Smooth muscle cell (in vitro differentiated cells): Measurements from ENCODE around the gene KCTD15. TPM values are rescaled to one million over a fixed set of nuclear protein-coding genes. Genes with fewer than 3 reads are reported as not detected.

Experiments
- DNase-seq: peaks from one replicate; lab custom pipeline; 2025; ENCODE audit not compliant: unreplicated experiment; lab: John Stamatoyannopoulos, UW
- H2AFZ ChIP-seq: fragments of 200-600 bp; sonication (generic); 2 replicates; pipeline ENCODE4 v1.6.0; 2016; ENCODE audit warnings: antibody characterized with exemption, low read depth, mild to moderate bottlenecking
- H3F3A ChIP-seq: fragments of 200-600 bp; sonication (generic); 2 replicates; pipeline ENCODE4 v1.6.0; 2017; ENCODE audit warnings: antibody characterized with exemption, low read depth
- H3K27ac ChIP-seq: fragments of 200-600 bp; sonication (generic); 2 replicates; pipeline ENCODE4 v1.5.1; 2016; ENCODE audit warnings: low read depth, mild to moderate bottlenecking
- H3K27me3 ChIP-seq: fragments of 200-600 bp; sonication (generic); 2 replicates; pipeline ENCODE4 v1.6.1; 2016; ENCODE audit warnings: low read depth, mild to moderate bottlenecking
- H3K36me3 ChIP-seq: fragments of 200-600 bp; sonication (generic); 2 replicates; pipeline ENCODE4 v1.5.1; 2016; ENCODE audit warnings: low read depth
- H3K4me1 ChIP-seq: fragments of 200-600 bp; sonication (generic); 2 replicates; pipeline ENCODE4 v1.5.1; 2016; ENCODE audit warnings: low read depth
- H3K4me2 ChIP-seq: fragments of 200-600 bp; sonication (generic); 2 replicates; pipeline ENCODE4 v1.6.0; 2016; ENCODE audit warnings: mild to moderate bottlenecking
- H3K4me3 ChIP-seq: fragments of 200-600 bp; sonication (generic); 2 replicates; pipeline ENCODE4 v1.5.1; 2016; ENCODE audit warnings: mild to moderate bottlenecking
- H3K79me2 ChIP-seq: fragments of 200-600 bp; sonication (generic); 2 replicates; pipeline ENCODE4 v1.6.0; 2016; ENCODE audit warnings: low read depth, mild to moderate bottlenecking
- H3K9ac ChIP-seq: fragments of 200-600 bp; sonication (generic); 2 replicates; pipeline ENCODE4 v1.6.0; 2016; ENCODE audit warnings: low read depth
- H3K9me3 ChIP-seq: fragments of 200-600 bp; sonication (generic); replicated peaks from 2 replicates; pipeline ENCODE4 v1.5.1; 2016; ENCODE audit warnings: low read depth
- H4K20me1 ChIP-seq: fragments of 200-600 bp; sonication (generic); 2 replicates; pipeline ENCODE4 v1.6.0; 2016; ENCODE audit warnings: low read depth
- WGBS: methylation state at CpG from one replicate; pipeline ENCODE4 v1.1.7; 2016; ENCODE audit warnings: low lambda C conversion rate; 5-methylcytosine and 5-hydroxymethylcytosine counted together
- polyA plus RNA-seq: library from polyadenylated mRNA; unstranded; fragments of >200 nt; fragmentation: Nextera tagmentation; extraction: Ambion mirVana; gene quantifications from 2 replicates; pipeline ENCODE4 v1.2.1, GENCODE V29; 2016
- total RNA-seq: library from RNA; depleted of rRNA; stranded (reverse); fragments of >200 nt; gene quantifications from 2 replicates; pipeline ENCODE4 v1.2.3, GENCODE V29; 2014
- TF ChIP-seq, protein P1 (sequence below): fragments of 200-600 bp; sonication (generic); IDR thresholded peaks from 2 replicates; pipeline ENCODE4 v1.5.1; 2017; ENCODE audit warnings: borderline replicate concordance, mild to moderate bottlenecking, antibody characterized with exemption; ENCODE audit not compliant: insufficient read depth, poor library complexity, severe bottlenecking

The KCTD15 gene
- total and polyA plus RNA-seq, 2 experiments from 2014 or later: 9.6 to 54.3 TPM

DNA sequence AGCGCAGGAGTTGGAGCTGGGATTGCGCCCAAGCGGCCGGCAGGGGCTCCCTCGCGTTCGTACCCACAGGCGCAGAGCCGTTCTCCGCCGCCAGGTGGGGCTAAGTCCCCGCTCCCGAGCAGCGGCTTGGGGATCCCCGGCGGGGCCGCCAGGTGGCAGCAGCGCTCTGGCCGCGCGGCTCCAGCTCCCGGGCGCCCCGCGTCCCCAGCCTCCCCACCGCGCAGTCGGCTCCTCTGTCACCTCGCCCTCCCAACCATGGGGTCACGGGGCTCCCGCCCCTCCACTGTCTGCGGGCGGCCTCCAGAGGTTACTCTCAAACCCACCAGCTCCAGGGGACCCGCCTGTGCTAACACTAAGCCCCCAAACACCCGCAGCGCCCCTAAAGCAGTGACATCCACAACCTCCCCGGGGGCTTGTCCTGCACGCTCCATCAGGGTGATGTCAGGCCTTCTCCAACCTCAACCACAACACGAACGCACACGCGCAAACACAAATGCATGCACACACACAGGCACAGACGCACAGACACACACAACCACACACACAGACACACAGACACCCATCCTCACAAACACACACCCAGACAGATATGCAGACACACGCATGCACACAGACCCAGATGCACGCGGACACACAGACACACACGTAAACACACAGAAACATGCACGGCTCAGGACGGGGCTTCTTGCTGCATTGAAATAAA is 18.4 kb upstream of the KCTD15 start:
- H2AFZ ChIP-seq: peak overlapping the region; percentile 37

DNA sequence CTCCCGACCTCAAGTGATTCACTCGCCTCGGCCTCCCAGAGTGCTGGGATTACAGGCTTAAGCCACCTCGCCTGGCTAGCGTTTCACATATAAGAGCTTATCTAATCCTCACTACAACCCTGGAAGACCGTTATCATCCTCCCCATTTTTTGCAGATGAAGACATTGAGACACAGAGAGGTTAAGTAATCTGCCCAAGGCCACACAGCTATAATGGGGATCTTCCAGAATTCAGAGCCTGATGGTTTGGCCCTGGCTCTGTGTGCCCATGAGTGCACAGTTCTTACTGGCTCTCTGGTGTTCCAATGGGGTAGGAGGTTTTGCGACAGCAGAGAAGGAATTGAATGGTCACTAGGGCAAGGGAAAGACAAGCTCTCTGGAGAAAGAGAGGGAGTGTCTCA is 16.8 kb upstream of the KCTD15 start:
- TF ChIP-seq, protein P1, sequence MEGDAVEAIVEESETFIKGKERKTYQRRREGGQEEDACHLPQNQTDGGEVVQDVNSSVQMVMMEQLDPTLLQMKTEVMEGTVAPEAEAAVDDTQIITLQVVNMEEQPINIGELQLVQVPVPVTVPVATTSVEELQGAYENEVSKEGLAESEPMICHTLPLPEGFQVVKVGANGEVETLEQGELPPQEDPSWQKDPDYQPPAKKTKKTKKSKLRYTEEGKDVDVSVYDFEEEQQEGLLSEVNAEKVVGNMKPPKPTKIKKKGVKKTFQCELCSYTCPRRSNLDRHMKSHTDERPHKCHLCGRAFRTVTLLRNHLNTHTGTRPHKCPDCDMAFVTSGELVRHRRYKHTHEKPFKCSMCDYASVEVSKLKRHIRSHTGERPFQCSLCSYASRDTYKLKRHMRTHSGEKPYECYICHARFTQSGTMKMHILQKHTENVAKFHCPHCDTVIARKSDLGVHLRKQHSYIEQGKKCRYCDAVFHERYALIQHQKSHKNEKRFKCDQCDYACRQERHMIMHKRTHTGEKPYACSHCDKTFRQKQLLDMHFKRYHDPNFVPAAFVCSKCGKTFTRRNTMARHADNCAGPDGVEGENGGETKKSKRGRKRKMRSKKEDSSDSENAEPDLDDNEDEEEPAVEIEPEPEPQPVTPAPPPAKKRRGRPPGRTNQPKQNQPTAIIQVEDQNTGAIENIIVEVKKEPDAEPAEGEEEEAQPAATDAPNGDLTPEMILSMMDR: no peak
- H3K79me2 ChIP-seq: no peaks in the 10 kb centered on the region
- no peak overlapping the region for H3K27ac ChIP-seq
- H3K4me1 ChIP-seq: no peaks in the 10 kb centered on the region
- H3K4me2 ChIP-seq: no peak overlapping the region
- no peaks in the 10 kb centered on the region for H3F3A ChIP-seq
- H3K9ac ChIP-seq: no peak overlapping the region
- no peak overlapping the region for H3K4me3 ChIP-seq
- no peaks in the 10 kb centered on the region for H3K27me3 ChIP-seq
- WGBS: 47% methylated on average over 7 of the region's 7 CpGs
- H3K9me3 ChIP-seq: no peaks in the 10 kb centered on the region
- DNase-seq: no peak
- H3K36me3 ChIP-seq: no peaks in the 10 kb centered on the region
- no peak overlapping the region for H2AFZ ChIP-seq
- H4K20me1 ChIP-seq: no peaks in the 10 kb centered on the region

More for the DNA sequence above, 18.4 kb upstream of the KCTD15 start:
- Histone ChIP-seq H3K9me3 (no peaks in the 10 kb centered on the region), H3F3A (no peaks in the 10 kb centered on the region), H3K4me1 (no peaks in the 10 kb centered on the region), H3K4me2 (peak overlapping the region; percentile 81), H3K27ac (no peak overlapping the region), H3K27me3 (no peaks in the 10 kb centered on the region), H4K20me1 (no peaks in the 10 kb centered on the region), H3K9ac (no peak overlapping the region), H3K36me3 (no peaks in the 10 kb centered on the region), H3K4me3 (no peak overlapping the region), H3K79me2 (no peaks in the 10 kb centered on the region)
- TF ChIP-seq, protein P1: peak; percentile 100
- 36% methylated on average over 38 of the region's 49 CpGs for WGBS
- peak; percentile 75 for DNase-seq

- H3K9me3 ChIP-seq: no peaks in the 10 kb centered on the region
- H3K4me2 ChIP-seq: no peak overlapping the region
- no peaks in the 10 kb centered on the region for H3K36me3 ChIP-seq
- no peaks in the 10 kb centered on the region for H3K27me3 ChIP-seq
- TF ChIP-seq, protein P1: no peak
- H3K9ac ChIP-seq: no peak overlapping the region
- no peaks in the 10 kb centered on the region for H3K4me1 ChIP-seq
- H4K20me1 ChIP-seq: no peaks in the 10 kb centered on the region
- DNase-seq: no peak
- no peaks in the 10 kb centered on the region for H3F3A ChIP-seq
- WGBS: 84% methylated on average over 6 of the region's 6 CpGs
- no peak overlapping the region for H3K27ac ChIP-seq
- no peaks in the 10 kb centered on the region for H3K79me2 ChIP-seq
- no peak overlapping the region for H3K4me3 ChIP-seq
- H2AFZ ChIP-seq: no peak overlapping the region
These were observed 16.4 kb upstream of the KCTD15 start for GRCh38 chr19:33780251-33780650.

DNA sequence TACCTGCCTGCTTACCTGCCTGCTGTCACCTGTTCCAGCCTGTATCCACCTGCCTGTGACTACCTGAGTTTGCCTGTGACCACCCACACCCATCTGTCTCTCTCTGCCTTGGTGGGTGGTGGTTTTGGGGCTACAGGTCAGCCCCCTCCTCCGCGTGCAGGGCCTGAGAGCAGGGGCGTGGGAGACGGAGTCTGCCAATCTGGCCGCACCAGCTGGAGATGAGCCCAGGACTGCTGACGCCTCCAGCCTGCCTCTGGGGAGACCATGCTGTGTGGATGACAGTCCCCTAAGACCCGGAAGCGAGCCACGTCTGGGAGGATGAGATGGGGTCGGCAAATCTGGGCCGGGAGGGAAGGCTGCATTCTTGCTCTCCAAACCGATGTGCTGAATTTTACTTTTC is 15.9 kb upstream of the KCTD15 start:
- Histone ChIP-seq H3K4me2 (no peak overlapping the region), H3K79me2 (no peaks in the 10 kb centered on the region), H3K27ac (no peak overlapping the region), H4K20me1 (no peaks in the 10 kb centered on the region), H3K4me1 (no peaks in the 10 kb centered on the region), H3K36me3 (no peaks in the 10 kb centered on the region), H3F3A (no peaks in the 10 kb centered on the region), H3K27me3 (no peaks in the 10 kb centered on the region), H3K9me3 (no peaks in the 10 kb centered on the region), H3K9ac (no peak overlapping the region), H2AFZ (no peak overlapping the region), H3K4me3 (no peak overlapping the region)
- TF ChIP-seq, protein P1: no peak
- 88% methylated on average over 12 of the region's 12 CpGs for WGBS
- DNase-seq: no peak
